Measurements from ENCODE around the gene CBX5.
"Not testable (repeated sequence)": the region's sequence is repeated elsewhere in the genome, so short reads cannot be mapped to it uniquely, and the experiment has no call there.

GRCh38 chr12:54281694-54282093, 1.8 kb upstream of the CBX5 start:
- TF ChIP-seq CTCF, POLR2A (IDR thresholded peaks at IDR 0.05): not testable (repeated sequence)

Data from body of pancreas (tissue), 4 donors.